Activated B cell treated with CpG ODN at 0.5 μM for 24 hours (primary cell): ENCODE results near the gene AVPR1B. TPM values are rescaled to one million over a fixed set of nuclear protein-coding genes. Genes with fewer than 3 reads are reported as not detected.

ENCODE experiments used
- ATAC-seq: fragments of 200-7000 bp; cut with Tn5 transposase; one replicate; pipeline ENCODE4 v1.10.0; 2021; ENCODE audit warnings: low read depth, mild to moderate bottlenecking, moderate library complexity
- CTCF ChIA-PET: fragments of 350-600 bp; sonication (Branson Sonifier 250); formaldehyde crosslinking; loops from one replicate; lab custom pipeline; 2021; ENCODE audit warnings: antibody characterized with exemption; lab: Charles Lee
- POLR2A ChIA-PET: fragments of 350-600 bp; sonication (Branson Sonifier 250); formaldehyde crosslinking; loops from one replicate; lab custom pipeline; 2021; ENCODE audit warnings: antibody characterized with exemption; lab: Charles Lee
- DNase-seq: peaks from one replicate; pipeline ENCODE4 v3.0.0; 2022
- H3K27ac Mint-ChIP-seq: one replicate; pipeline ENCODE4 v1.8.0; 2020; ENCODE audit warnings: mixed read lengths
- H3K27me3 Mint-ChIP-seq: one replicate; pipeline ENCODE4 v1.8.0; 2021; ENCODE audit warnings: mixed read lengths
- H3K36me3 Mint-ChIP-seq: one replicate; pipeline ENCODE4 v1.8.0; 2021; ENCODE audit warnings: low read depth, mixed read lengths
- H3K4me1 Mint-ChIP-seq: one replicate; pipeline ENCODE4 v1.8.0; 2021; ENCODE audit warnings: mixed read lengths
- H3K4me3 Mint-ChIP-seq: one replicate; pipeline ENCODE4 v1.8.0; 2020; ENCODE audit warnings: mild to moderate bottlenecking, mixed read lengths
- H3K9me3 Mint-ChIP-seq: one replicate; pipeline ENCODE4 v1.8.0; 2020; ENCODE audit warnings: mixed read lengths
- intact Hi-C: fragments of 100-400 bp; cut with micrococcal nuclease; formaldehyde crosslinking; loops from one replicate; pipeline ENCODE4 v1.15.1; 2024
- total RNA-seq: library from RNA; stranded (reverse); gene quantifications from 2 replicates; pipeline ENCODE4 v1.2.3, GENCODE V29; 2022
- TF ChIP-seq, protein P1 (sequence below): fragments of 200-600 bp; IDR thresholded peaks from one replicate; pipeline ENCODE4 v1.8.0; 2022; ENCODE audit warnings: antibody characterized with exemption, mild to moderate bottlenecking

Gene AVPR1B
- total RNA-seq, 1 donor from 2014 or later: not detected

DNA sequence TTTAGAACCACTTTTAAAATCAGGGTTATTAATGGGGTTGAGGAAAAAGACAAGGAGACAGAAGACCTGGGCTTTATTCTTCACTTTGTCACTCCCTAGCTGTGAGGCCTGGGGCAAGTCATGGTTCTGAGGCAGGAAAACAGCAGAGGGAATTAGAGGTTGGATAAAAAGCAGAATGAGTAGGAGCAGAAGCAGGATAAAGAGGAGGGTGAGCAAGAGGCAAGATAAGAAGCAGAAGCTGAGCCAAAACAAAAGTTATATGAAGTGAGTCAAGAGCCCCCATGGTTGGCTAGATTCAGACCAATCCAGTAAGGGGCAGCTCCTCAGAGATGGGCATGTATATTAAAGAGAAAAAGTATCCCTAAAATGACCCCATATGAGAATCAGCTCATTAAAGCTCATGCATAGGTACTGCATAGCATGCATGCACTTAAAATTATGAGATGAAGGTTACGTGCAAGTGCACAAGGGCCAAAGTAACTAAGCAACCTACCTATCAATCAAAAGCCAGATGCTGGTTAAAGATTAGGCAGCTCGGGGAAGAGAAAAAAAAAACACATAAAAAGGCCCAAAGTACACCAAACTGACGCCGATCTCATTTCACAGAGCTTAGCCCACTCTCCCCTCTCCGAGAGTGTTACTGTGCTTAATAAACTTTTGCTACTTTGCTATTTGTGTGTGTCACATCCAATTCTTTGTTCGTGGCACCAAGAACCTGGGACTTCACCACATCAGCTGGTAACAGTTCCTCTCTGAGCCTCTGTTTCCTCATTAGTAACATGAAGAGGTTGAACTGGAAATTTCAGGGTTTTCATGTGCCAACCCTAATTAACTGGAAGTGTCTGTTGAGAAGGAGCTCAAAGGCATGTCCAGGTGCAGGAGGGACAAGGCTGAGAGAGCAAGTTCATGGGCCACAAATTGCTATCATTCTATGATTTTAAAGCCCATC lies 2.2 kb downstream of the AVPR1B start:
- TF ChIP-seq, protein P1, sequence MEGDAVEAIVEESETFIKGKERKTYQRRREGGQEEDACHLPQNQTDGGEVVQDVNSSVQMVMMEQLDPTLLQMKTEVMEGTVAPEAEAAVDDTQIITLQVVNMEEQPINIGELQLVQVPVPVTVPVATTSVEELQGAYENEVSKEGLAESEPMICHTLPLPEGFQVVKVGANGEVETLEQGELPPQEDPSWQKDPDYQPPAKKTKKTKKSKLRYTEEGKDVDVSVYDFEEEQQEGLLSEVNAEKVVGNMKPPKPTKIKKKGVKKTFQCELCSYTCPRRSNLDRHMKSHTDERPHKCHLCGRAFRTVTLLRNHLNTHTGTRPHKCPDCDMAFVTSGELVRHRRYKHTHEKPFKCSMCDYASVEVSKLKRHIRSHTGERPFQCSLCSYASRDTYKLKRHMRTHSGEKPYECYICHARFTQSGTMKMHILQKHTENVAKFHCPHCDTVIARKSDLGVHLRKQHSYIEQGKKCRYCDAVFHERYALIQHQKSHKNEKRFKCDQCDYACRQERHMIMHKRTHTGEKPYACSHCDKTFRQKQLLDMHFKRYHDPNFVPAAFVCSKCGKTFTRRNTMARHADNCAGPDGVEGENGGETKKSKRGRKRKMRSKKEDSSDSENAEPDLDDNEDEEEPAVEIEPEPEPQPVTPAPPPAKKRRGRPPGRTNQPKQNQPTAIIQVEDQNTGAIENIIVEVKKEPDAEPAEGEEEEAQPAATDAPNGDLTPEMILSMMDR: no peak
- no peak overlapping the region for H3K27ac Mint-ChIP-seq

DNA sequence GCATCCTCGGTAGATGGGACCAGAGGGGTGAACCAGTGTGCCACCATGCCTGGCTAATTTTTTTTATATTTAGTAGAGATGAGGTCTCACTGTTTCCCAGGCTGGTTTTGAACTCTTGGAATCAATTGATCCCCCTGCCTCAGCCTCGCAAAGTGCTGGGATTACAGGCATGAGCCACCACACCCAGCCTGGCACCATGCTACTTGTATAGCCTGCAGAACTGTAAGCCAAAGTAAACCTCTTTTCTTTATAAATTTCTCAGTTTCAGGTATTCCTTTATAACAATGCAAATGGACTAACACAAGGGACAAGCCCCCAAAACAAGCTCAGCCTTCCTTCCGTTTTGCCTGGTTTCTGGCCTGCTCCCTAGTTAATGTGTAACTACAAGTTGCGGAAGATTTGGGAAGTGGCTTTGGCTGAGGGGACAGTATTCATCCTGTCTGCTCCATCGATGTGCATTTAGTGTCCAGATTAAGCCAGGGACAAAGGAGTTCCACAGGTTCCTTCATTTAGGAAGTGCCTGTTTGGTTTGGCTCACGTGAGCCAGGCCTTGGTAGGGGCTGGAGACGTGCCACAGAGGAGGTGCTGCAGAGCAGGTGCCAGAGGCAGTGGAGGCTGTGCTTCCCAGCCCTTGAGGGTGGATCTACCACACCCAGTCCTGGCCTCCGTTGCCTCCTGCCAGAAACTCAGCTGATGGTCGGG lies 4.4 kb downstream of the AVPR1B start:
- intact Hi-C loops: no loop called here
- ChIA-PET POLR2A (no interaction called here), CTCF (interaction anchor here (1.1 to 11.7 kb wide), 2 partner anchors 81 to 135 kb away, joined by 3 to 342 read pairs; no protein-coding TSS in a partner anchor)
- Mint-ChIP-seq H3K4me1 (peaks cover 8% of the 10 kb centered on the region), H3K27me3 (peaks cover 2% of the 10 kb centered on the region), H3K9me3 (no peaks in the 10 kb centered on the region), H3K27ac (no peak overlapping the region), H3K36me3 (no peaks in the 10 kb centered on the region), H3K4me3 (no peak overlapping the region)
- TF ChIP-seq, protein P1: no peak
- no peak for ATAC-seq
- no peak for DNase-seq

More for the DNA sequence above, 2.2 kb downstream of the AVPR1B start:
- H3K36me3 Mint-ChIP-seq: no peaks in the 10 kb centered on the region
- ChIA-PET POLR2A (interaction anchor here (0.6 to 0.9 kb wide), 2 partner anchors 8 to 19 kb away, joined by 3 read pairs; no protein-coding TSS in a partner anchor), CTCF (interaction anchor here (0.9 to 1.7 kb wide), 6 partner anchors 9 to 457 kb away, joined by 3 to 7 read pairs (median 4); no protein-coding TSS in a partner anchor)
- peaks cover 13% of the 10 kb centered on the region for H3K27me3 Mint-ChIP-seq
- no peaks in the 10 kb centered on the region for H3K9me3 Mint-ChIP-seq
- ATAC-seq (no peak), DNase-seq (no peak)
- intact Hi-C loops: loop anchor here (5.0 kb wide), 1 partner anchor 403 kb away; no protein-coding TSS in a partner anchor
- no peak overlapping the region for H3K4me3 Mint-ChIP-seq
- H3K4me1 Mint-ChIP-seq: peaks cover 13% of the 10 kb centered on the region

DNA sequence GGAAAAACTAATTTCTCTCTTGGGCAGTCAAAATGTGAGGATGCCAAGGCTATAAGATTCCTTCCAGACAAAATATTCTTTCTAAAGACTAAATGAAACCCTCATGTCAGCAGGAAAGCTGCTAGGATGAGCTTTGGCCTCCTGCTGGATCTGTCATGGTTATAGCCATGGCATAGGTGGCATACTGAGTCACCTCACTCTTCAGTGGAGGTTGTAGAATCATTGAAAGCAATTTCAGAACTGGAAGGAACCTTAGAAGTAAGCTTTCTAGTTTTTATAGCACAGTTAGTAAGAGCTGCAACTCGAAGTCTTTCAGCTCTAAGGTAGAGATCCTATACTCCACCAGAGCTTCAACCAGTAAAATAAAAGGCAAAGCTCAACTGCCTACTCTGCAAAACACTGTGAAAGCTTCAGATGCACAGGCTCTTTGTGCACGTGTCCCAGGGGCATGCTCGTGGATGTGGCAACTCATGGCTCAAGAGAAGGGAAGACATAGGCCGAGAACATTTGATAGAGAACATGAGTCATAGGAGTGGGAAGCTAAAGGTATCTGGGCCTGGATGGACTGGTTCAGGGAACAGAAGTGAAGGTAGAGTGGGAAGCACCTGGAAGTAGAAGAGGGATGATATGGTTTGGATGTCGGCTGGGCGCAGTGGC lies 5.8 kb downstream of the AVPR1B start:
- TF ChIP-seq, protein P1: no peak
- no peaks in the 10 kb centered on the region for H3K36me3 Mint-ChIP-seq
- ATAC-seq: no peak

DNA sequence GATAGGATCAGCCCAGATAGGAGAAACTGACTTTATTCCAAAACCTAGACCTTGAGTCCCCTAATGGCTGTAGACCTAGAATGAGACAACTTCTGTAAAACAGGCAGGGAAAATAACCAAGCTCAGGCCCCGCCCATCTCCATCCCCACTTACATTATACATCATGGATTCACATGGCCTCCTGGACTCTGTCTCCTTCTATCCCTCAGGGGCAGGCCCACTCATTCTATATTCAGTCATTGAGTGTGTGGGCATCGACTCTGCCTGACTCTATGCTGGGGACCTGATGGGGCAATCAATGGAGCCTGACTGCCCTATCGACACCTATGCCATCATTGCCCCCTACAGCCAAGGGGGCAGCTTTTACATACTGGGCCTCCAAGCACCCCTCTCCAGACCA lies 6.4 kb downstream of the AVPR1B start:
- no peak for DNase-seq
- ChIA-PET POLR2A (interaction anchor here (0.6 kb wide), 1 partner anchor 904 kb away, joined by 7 read pairs; no protein-coding TSS in a partner anchor), CTCF (interaction anchor here (0.8 to 11.7 kb wide), 6 partner anchors 21 to 133 kb away, joined by 3 to 342 read pairs (median 8); no protein-coding TSS in a partner anchor)
- no peak for ATAC-seq
- no peak overlapping the region for H3K27ac Mint-ChIP-seq
- no peaks in the 10 kb centered on the region for H3K36me3 Mint-ChIP-seq
- H3K4me3 Mint-ChIP-seq: no peak overlapping the region
- H3K9me3 Mint-ChIP-seq: no peaks in the 10 kb centered on the region
- intact Hi-C loops: no loop called here
- no peaks in the 10 kb centered on the region for H3K27me3 Mint-ChIP-seq
- TF ChIP-seq, protein P1: no peak
- H3K4me1 Mint-ChIP-seq: peaks cover 9% of the 10 kb centered on the region

More for the DNA sequence above, 5.8 kb downstream of the AVPR1B start:
- no peaks in the 10 kb centered on the region for H3K9me3 Mint-ChIP-seq
- H3K4me1 Mint-ChIP-seq: peaks cover 3% of the 10 kb centered on the region
- H3K27me3 Mint-ChIP-seq: no peaks in the 10 kb centered on the region
- intact Hi-C loops: no loop called here
- DNase-seq: no peak
- no peak overlapping the region for H3K4me3 Mint-ChIP-seq
- CTCF ChIA-PET: interaction anchor here (0.8 to 11.7 kb wide), 6 partner anchors 22 to 134 kb away, joined by 3 to 342 read pairs (median 8); no protein-coding TSS in a partner anchor
- H3K27ac Mint-ChIP-seq: no peak overlapping the region
- POLR2A ChIA-PET: interaction anchor here (0.6 kb wide), 1 partner anchor 904 kb away, joined by 7 read pairs; no protein-coding TSS in a partner anchor
